H1 (cell line): ENCODE results near the gene SLC7A5. TPM values are rescaled to one million over a fixed set of nuclear protein-coding genes. Genes with fewer than 3 reads are reported as not detected.
A peak's percentile ranks its signal among the peaks of the same experiment; 100 is the strongest.
"Not testable (repeated sequence)": the region's sequence is repeated elsewhere in the genome, so short reads cannot be mapped to it uniquely, and the experiment has no call there.

Experiments
- CTCF ChIA-PET: fragments of 300-600 bp; sonication (Branson Sonifier 250); formaldehyde crosslinking; loops from one replicate; lab custom pipeline; 2021; ENCODE audit not compliant: partially characterized antibody; lab: Charles Lee
- POLR2A ChIA-PET: fragments of 300-600 bp; sonication (Branson Sonifier 250); formaldehyde crosslinking; loops from one replicate; lab custom pipeline; 2021; ENCODE audit warnings: inconsistent platforms; ENCODE audit not compliant: partially characterized antibody; lab: Charles Lee
- DNase-seq, 2 experiments: peaks; one replicate each; pipeline versions ENCODE4 v3.0.0 to v3.0.0-alpha.2; 2010 to 2022; ENCODE audit warnings: low spot score in 2 of 2, low read depth in 1 of 2, mixed read lengths in 1 of 2
- FAIRE-seq: peaks from 2 replicates; lab custom pipeline; 2011; peaks lifted over from hg19 to GRCh38; lab: Jason Lieb, UNC
- H2AFZ ChIP-seq: 2 replicates; pipeline ENCODE4 v1.8.1; 2012; ENCODE audit warnings: low read length, inconsistent platforms
- H2AK5ac ChIP-seq: 2 replicates; pipeline ENCODE4 v1.6.1; 2013; ENCODE audit warnings: low read depth, low read length
- H2BK120ac ChIP-seq: replicated peaks from 2 replicates; pipeline ENCODE3; 2013; ENCODE audit warnings: low read depth, low read length, inconsistent platforms
- H2BK12ac ChIP-seq: 2 replicates; pipeline ENCODE4 v1.6.1; 2013; ENCODE audit warnings: low read depth, low read length
- H2BK15ac ChIP-seq: 2 replicates; pipeline ENCODE4 v1.6.1; 2013; ENCODE audit warnings: low read length
- H2BK20ac ChIP-seq: 2 replicates; pipeline ENCODE4 v1.6.1; 2013; ENCODE audit warnings: low read length
- H2BK5ac ChIP-seq: 2 replicates; pipeline ENCODE4 v1.6.1; 2013; ENCODE audit warnings: low read depth, low read length
- H3K14ac ChIP-seq: 2 replicates; pipeline ENCODE4 v1.6.1; 2013; ENCODE audit warnings: inconsistent platforms; ENCODE audit not compliant: insufficient read length
- H3K18ac ChIP-seq: 2 replicates; pipeline ENCODE4 v1.6.1; 2013; ENCODE audit warnings: low read length; ENCODE audit errors: extremely low read depth
- H3K23ac ChIP-seq: 2 replicates; pipeline ENCODE4 v1.6.1; 2013; ENCODE audit warnings: inconsistent platforms; ENCODE audit not compliant: insufficient read length
- H3K23me2 ChIP-seq: 2 replicates; pipeline ENCODE4 v1.6.1; 2013; ENCODE audit warnings: low read depth, low read length
- H3K27ac ChIP-seq: 2 replicates; pipeline ENCODE4 v1.6.1; 2011; ENCODE audit warnings: low read depth, low read length, inconsistent platforms
- H3K27me3 ChIP-seq, 4 experiments: replicated peaks in 1 of 4; 1 replicate in 1 of 4; 2 replicates in 3 of 4; pipeline versions ENCODE4 v1.6.1 to v1.8.1; 2011 to 2013; ENCODE audit warnings: low read length in 3 of 4, mild to moderate bottlenecking in 3 of 4, inconsistent platforms in 2 of 4, mixed read lengths in 2 of 4, moderate library complexity in 1 of 4; ENCODE audit not compliant: control insufficient read depth in 3 of 4, insufficient read depth in 3 of 4; ENCODE audit errors: extremely low read depth in 1 of 4
- H3K36me3 ChIP-seq, 4 experiments: 2 replicates each; pipeline versions ENCODE4 v1.6.1 to v1.8.1; 2011 to 2013; ENCODE audit warnings: mild to moderate bottlenecking in 4 of 4, low read length in 3 of 4, moderate library complexity in 2 of 4, control low read depth in 1 of 4, inconsistent platforms in 1 of 4; ENCODE audit not compliant: insufficient read depth in 4 of 4, control insufficient read depth in 2 of 4
- H3K4ac ChIP-seq: replicated peaks from 2 replicates; pipeline ENCODE3; 2013; ENCODE audit warnings: low read length, low read depth, mixed read lengths, inconsistent platforms; ENCODE audit not compliant: insufficient read length
- H3K4me1 ChIP-seq, 4 experiments: replicated peaks in 1 of 4; 1 replicate in 1 of 4; 2 replicates in 3 of 4; pipeline versions ENCODE4 v1.6.1 to v1.8.1; 2011 to 2013; ENCODE audit warnings: low read length in 3 of 4, inconsistent platforms in 2 of 4, mixed read lengths in 1 of 4; ENCODE audit not compliant: insufficient read depth in 4 of 4, control insufficient read depth in 3 of 4
- H3K4me2 ChIP-seq, 2 experiments: 2 replicates each; pipeline versions ENCODE4 v1.6.1 to v1.8.1; 2011 to 2013; ENCODE audit warnings: low read depth in 2 of 2, low read length in 2 of 2, control low read depth in 1 of 2, inconsistent platforms in 1 of 2, mild to moderate bottlenecking in 1 of 2; ENCODE audit not compliant: insufficient read depth in 1 of 2
- H3K4me3 ChIP-seq, 4 experiments: fragments of 200-600, 300-600 bp in 1 of 4; sonication (generic), shearing (Covaris generic), sonication (Bioruptor Twin) in 1 of 4; 2 replicates each; pipeline versions ENCODE4 v1.5.1 to v1.8.1; 2011 to 2016; ENCODE audit warnings: low read length in 4 of 4, low read depth in 3 of 4, control low read depth in 2 of 4, inconsistent platforms in 2 of 4, mild to moderate bottlenecking in 2 of 4, mixed read lengths in 1 of 4, moderate library complexity in 1 of 4; ENCODE audit not compliant: insufficient read depth in 2 of 4; ENCODE audit errors: extremely low read depth in 1 of 4
- H3K56ac ChIP-seq: replicated peaks from 2 replicates; pipeline ENCODE3; 2013; ENCODE audit warnings: low read depth, mild to moderate bottlenecking, mixed read lengths, low read length, inconsistent platforms; ENCODE audit not compliant: insufficient read length
- H3K79me1 ChIP-seq: 2 replicates; pipeline ENCODE4 v1.6.1; 2013; ENCODE audit warnings: low read depth, low read length, control low read depth
- H3K79me2 ChIP-seq, 2 experiments: 2 replicates each; pipeline versions ENCODE4 v1.6.1 to v1.8.1; 2012 to 2013; ENCODE audit warnings: low read length in 2 of 2, mild to moderate bottlenecking in 2 of 2, inconsistent platforms in 1 of 2; ENCODE audit not compliant: insufficient read depth in 2 of 2, control insufficient read depth in 1 of 2
- H3K9ac ChIP-seq, 4 experiments: replicated peaks in 1 of 4; 1 replicate in 1 of 4; 2 replicates in 3 of 4; pipeline versions ENCODE4 v1.6.1 to v1.8.1; 2011 to 2013; ENCODE audit warnings: low read depth in 3 of 4, low read length in 3 of 4, control low read depth in 2 of 4, mild to moderate bottlenecking in 2 of 4, moderate library complexity in 2 of 4, inconsistent platforms in 1 of 4; ENCODE audit errors: extremely low read depth in 1 of 4
- H3K9me3 ChIP-seq, 2 experiments: 2 replicates each; pipeline versions ENCODE4 v1.6.1 to v1.8.1; 2012 to 2013; ENCODE audit warnings: mild to moderate bottlenecking in 2 of 2, moderate library complexity in 2 of 2, control low read depth in 1 of 2, inconsistent platforms in 1 of 2, low read depth in 1 of 2, low read length in 1 of 2, mixed read lengths in 1 of 2; ENCODE audit not compliant: insufficient read depth in 2 of 2
- H4K20me1 ChIP-seq, 2 experiments: replicated peaks in 1 of 2; 2 replicates each; pipeline versions ENCODE3 to v1.8.1; 2011 to 2013; ENCODE audit warnings: inconsistent platforms in 2 of 2, low read length in 2 of 2, mild to moderate bottlenecking in 1 of 2; ENCODE audit not compliant: insufficient read depth in 2 of 2, control insufficient read depth in 1 of 2
- H4K5ac ChIP-seq: 2 replicates; pipeline ENCODE4 v1.6.1; 2013; ENCODE audit warnings: low read length, low read depth, mixed read lengths, inconsistent platforms; ENCODE audit not compliant: insufficient read length
- H4K8ac ChIP-seq: 2 replicates; pipeline ENCODE4 v1.8.0; 2013; ENCODE audit warnings: mild to moderate bottlenecking, moderate library complexity, low read length, inconsistent platforms; ENCODE audit not compliant: insufficient read depth; ENCODE audit errors: extremely low read depth
- H4K91ac ChIP-seq: replicated peaks from 2 replicates; pipeline ENCODE3; 2013; ENCODE audit warnings: low read length, mixed read lengths, inconsistent platforms; ENCODE audit not compliant: insufficient read length
- WGBS, 2 experiments: shearing (Covaris generic) in 1 of 2; methylation state at CpG; one replicate each; pipeline versions ENCODE4 v1.1.6 to v1.1.7; 2013 to 2015; ENCODE audit warnings: low lambda C conversion rate in 2 of 2, mixed read lengths in 2 of 2, inconsistent platforms in 1 of 2, low coverage in 1 of 2, missing lambda C conversion rate in 1 of 2; ENCODE audit not compliant: insufficient replicate concordance in 2 of 2, insufficient coverage in 1 of 2, insufficient read length in 1 of 2; ENCODE audit errors: extremely low coverage in 1 of 2, missing lambda C conversion rate in 1 of 2; 5-methylcytosine and 5-hydroxymethylcytosine counted together
- polyA plus RNA-seq, 7 experiments: library from polyadenylated mRNA; depleted of rRNA in 3 of 7; stranded (reverse) in 5 of 7; unstranded in 2 of 7; fragments of >200 nt in 5 of 7; fragments of 200-250 nt in 2 of 7; gene quantifications; 1 replicate in 5 of 7; 2 replicates in 1 of 7; 4 replicates in 1 of 7; pipeline versions ENCODE4 v1.2.1 to v1.2.3, GENCODE V29; 2011 to 2013; ENCODE audit warnings: missing spikeins in 2 of 7, mixed read lengths in 2 of 7
- total RNA-seq: library from RNA; stranded (reverse); fragmentation: NEBNext Ultra II Directional; extraction: Animal tissue kit (Norgen Biotek cat#: 25700); gene quantifications from 2 replicates; pipeline ENCODE4 v1.2.1, GENCODE V29; 2021

Gene SLC7A5
- total and polyA plus RNA-seq, 2 of the 8 experiments (the other 6 are each of a cell fraction or from before 2014, with no cell fraction given), result 68.2 to 341 TPM

DNA sequence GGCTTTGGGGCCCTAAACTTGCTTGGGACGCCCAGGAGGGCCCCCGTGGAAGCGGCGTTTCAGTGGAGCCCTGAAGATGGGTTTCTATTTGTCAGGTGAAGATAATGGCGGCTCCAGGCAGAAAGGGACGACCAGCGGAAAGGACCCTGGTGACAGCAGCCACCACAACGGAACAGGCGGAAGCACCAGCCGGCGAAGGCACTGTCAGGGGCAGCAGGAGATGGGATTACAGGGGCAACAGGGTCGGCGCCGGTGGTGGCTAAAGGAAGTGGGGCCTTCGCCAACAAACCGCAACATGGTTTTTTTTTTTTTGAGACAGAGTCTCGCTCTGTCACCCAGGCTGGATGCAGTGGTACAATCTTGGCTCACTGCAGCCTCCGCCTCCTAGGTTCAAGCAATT, 43.4 kb upstream of the SLC7A5 start:
- H3K79me2 ChIP-seq, H3K27me3 ChIP-seq, H2BK20ac ChIP-seq, H3K36me3 ChIP-seq, H3K4me1 ChIP-seq, H4K91ac ChIP-seq, DNase-seq, H3K23ac ChIP-seq, H3K4ac ChIP-seq, H3K4me2 ChIP-seq, H3K9me3 ChIP-seq, H4K5ac ChIP-seq, H2BK15ac ChIP-seq, H3K23me2 ChIP-seq, H2BK120ac ChIP-seq, H3K9ac ChIP-seq, H2BK5ac ChIP-seq, H3K56ac ChIP-seq, H3K79me1 ChIP-seq, H3K4me3 ChIP-seq, H3K14ac ChIP-seq, H2AK5ac ChIP-seq, H3K18ac ChIP-seq, H2BK12ac ChIP-seq, POLR2A ChIA-PET, H2AFZ ChIP-seq, H3K27ac ChIP-seq, FAIRE-seq, H4K20me1 ChIP-seq: not testable (repeated sequence)
- H4K8ac ChIP-seq, result peak overlapping the region; percentile 25; the same call in 1 of the 2 replicates
- CTCF ChIA-PET, result interaction anchor here (2.2 to 4.1 kb wide), 2 partner anchors 14 to 133 kb away, joined by 9 to 21 read pairs; no protein-coding TSS in a partner anchor
- WGBS, 2 experiments, result 88% methylated on average over 17 of the region's 18 CpGs; no CpG with 5 or more reads in 1 of the 2 experiments
